Measurements from ENCODE around the gene RSRP1. TPM values are rescaled to one million over a fixed set of nuclear protein-coding genes. Genes with fewer than 3 reads are reported as not detected.

RSRP1 gene
- total and polyA plus RNA-seq, 2 donors (not counting 3 experiments of a cell fraction or from before 2014, with no cell fraction given): 50.5 to 99.4 TPM

DNA sequence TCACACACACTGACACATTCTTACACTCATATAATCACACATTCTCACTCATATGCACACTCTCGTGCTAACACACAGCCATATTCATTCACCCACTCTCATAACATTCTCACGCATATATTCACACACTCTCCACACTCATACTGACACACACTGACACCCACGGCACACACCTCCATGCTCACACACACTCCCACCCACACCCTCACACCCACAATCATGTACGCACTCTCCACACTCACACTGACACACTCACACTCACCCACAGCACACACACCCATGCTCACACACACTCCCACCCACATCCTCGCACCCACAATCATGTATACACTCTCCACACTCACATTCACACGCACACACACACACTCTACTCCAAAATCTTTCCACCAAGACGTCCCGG lies 53.2 kb downstream of the RSRP1 start:
- Histone ChIP-seq H3K36me3 (ENCODE audit: control insufficient read depth in 2 of 2, extremely low read depth in 1 of 2, insufficient read depth in 2 of 2, low read length in 2 of 2) (no peaks in the 10 kb centered on the region), H3K4me3 (replicated peaks in 1 of 3; ENCODE audit: insufficient read depth in 1 of 3, low read depth in 1 of 3, low read length in 3 of 3) (no peak overlapping the region), H3K27me3 (ENCODE audit: control insufficient read depth in 2 of 2, insufficient read depth in 2 of 2, low read length in 2 of 2) (peaks cover 6 to 8% of the 10 kb centered on the region in 2 experiments), H3K4me2 (ENCODE audit: insufficient read depth, low read length) (no peak overlapping the region), H3K27ac (ENCODE audit: insufficient read depth, low read depth, low read length) (no peak overlapping the region), H3K9me1 (replicated peaks; ENCODE audit: control insufficient read depth, extremely low read depth, insufficient read depth, low read length) (no peaks in the 10 kb centered on the region), H3K4me1 (ENCODE audit: control insufficient read depth, extremely low read depth, insufficient read depth, low read length) (no peaks in the 10 kb centered on the region), H4K20me1 (replicated peaks; ENCODE audit: control insufficient read depth, extremely low read depth, insufficient read depth, low read length) (no peaks in the 10 kb centered on the region), H3K9ac (replicated peaks; ENCODE audit: extremely low read depth, insufficient read depth, low read length) (no peak overlapping the region), H2AFZ (ENCODE audit: low read depth, low read length) (no peak overlapping the region), H3K79me2 (ENCODE audit: control insufficient read depth, insufficient read depth, low read length) (no peaks in the 10 kb centered on the region), H3K9me3 (replicated peaks; ENCODE audit: control insufficient read depth, insufficient read depth, low read length) (no peaks in the 10 kb centered on the region)
- BruUV-seq (replicated peaks): no TSS peak
- no peak for DNase-seq (ENCODE audit: low read depth, low spot score)
- no peak for TF ChIP-seq JUN (IDR thresholded peaks at IDR 0.05; ENCODE audit: borderline replicate concordance, insufficient read depth, insufficient read length, low read depth)
- no peak for TF ChIP-seq POLR2AphosphoS5 (IDR thresholded peaks at IDR 0.05; ENCODE audit: insufficient read depth, low read depth, low read length)
- TF ChIP-seq, protein P1, sequence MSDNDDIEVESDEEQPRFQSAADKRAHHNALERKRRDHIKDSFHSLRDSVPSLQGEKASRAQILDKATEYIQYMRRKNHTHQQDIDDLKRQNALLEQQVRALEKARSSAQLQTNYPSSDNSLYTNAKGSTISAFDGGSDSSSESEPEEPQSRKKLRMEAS (IDR thresholded peaks at IDR 0.05; ENCODE audit: insufficient read depth, insufficient read length): no peak
- no peak for TF ChIP-seq CTCF (IDR thresholded peaks at IDR 0.05; ENCODE audit: extremely low read depth in 1 of 2, insufficient read depth in 1 of 2, low read depth in 1 of 2, low read length in 2 of 2)
- intact Hi-C loops (cut with micrococcal nuclease): no loop called here
- FAIRE-seq: no peak
- dilution Hi-C loops (cut with MboI; ENCODE audit: extremely low pct_ligation_motif_present, low sequenced_read_pairs): no loop called here
- ChIA-PET POLR2A (no interaction called here), CTCF (no interaction called here)

GRCh38 chr1:25193229-25193628 lies 54.0 kb downstream of the RSRP1 start:
- dilution Hi-C loops (cut with MboI; ENCODE audit: extremely low pct_ligation_motif_present, low sequenced_read_pairs) (no loop called here), intact Hi-C loops (cut with micrococcal nuclease) (no loop called here)
- DNase-seq (ENCODE audit: low read depth, low spot score) (no peak), FAIRE-seq (no peak)
- Histone ChIP-seq H3K4me3 (replicated peaks in 1 of 3; ENCODE audit: insufficient read depth in 1 of 3, low read depth in 1 of 3, low read length in 3 of 3) (no peak overlapping the region), H3K9me3 (replicated peaks; ENCODE audit: control insufficient read depth, insufficient read depth, low read length) (no peaks in the 10 kb centered on the region), H3K27me3 (ENCODE audit: control insufficient read depth in 2 of 2, insufficient read depth in 2 of 2, low read length in 2 of 2) (peaks cover 2 to 5% of the 10 kb centered on the region in 2 experiments), H3K79me2 (ENCODE audit: control insufficient read depth, insufficient read depth, low read length) (no peaks in the 10 kb centered on the region), H3K27ac (ENCODE audit: insufficient read depth, low read depth, low read length) (no peak overlapping the region), H3K36me3 (ENCODE audit: control insufficient read depth in 2 of 2, extremely low read depth in 1 of 2, insufficient read depth in 2 of 2, low read length in 2 of 2) (no peaks in the 10 kb centered on the region), H3K9me1 (replicated peaks; ENCODE audit: control insufficient read depth, extremely low read depth, insufficient read depth, low read length) (no peaks in the 10 kb centered on the region), H4K20me1 (replicated peaks; ENCODE audit: control insufficient read depth, extremely low read depth, insufficient read depth, low read length) (no peaks in the 10 kb centered on the region), H3K4me2 (ENCODE audit: insufficient read depth, low read length) (no peak overlapping the region), H2AFZ (ENCODE audit: low read depth, low read length) (no peak overlapping the region), H3K4me1 (ENCODE audit: control insufficient read depth, extremely low read depth, insufficient read depth, low read length) (no peaks in the 10 kb centered on the region), H3K9ac (replicated peaks; ENCODE audit: extremely low read depth, insufficient read depth, low read length) (no peak overlapping the region)
- BruUV-seq (replicated peaks): no TSS peak
- TF ChIP-seq MYC (IDR thresholded peaks at IDR 0.05; ENCODE audit: low read depth, low read length): no peak
- TF ChIP-seq CTCF (IDR thresholded peaks at IDR 0.05; ENCODE audit: extremely low read depth in 1 of 2, insufficient read depth in 1 of 2, low read depth in 1 of 2, low read length in 2 of 2): no peak
- no peak for TF ChIP-seq EZH2 (IDR thresholded peaks at IDR 0.05; ENCODE audit: borderline replicate concordance, low read depth, low read length, severe bottlenecking)
- ChIA-PET POLR2A (no interaction called here), CTCF (no interaction called here)

All from endothelial cell of umbilical vein (primary cell).